ENCODE results near the gene AP1AR. TPM values are rescaled to one million over a fixed set of nuclear protein-coding genes. Genes with fewer than 3 reads are reported as not detected.

The AP1AR gene
- total RNA-seq, 4 donors from 2014 or later = 13.4 to 22.7 (median 15.6) TPM

GRCh38 chr4:112185740-112186670 lies 45.6 kb upstream of the AP1AR start:
- Histone ChIP-seq H3K4me3 (no peak overlapping the region), H3K27ac (no peak overlapping the region), H3K4me1 (no peaks in the 10 kb centered on the region), H3K36me3 (no peaks in the 10 kb centered on the region), H3K9me3 (no peaks in the 10 kb centered on the region), H3K27me3 (no peaks in the 10 kb centered on the region)
- TF ChIP-seq CTCF (IDR thresholded peaks at IDR 0.05) (no peak), EP300 (IDR thresholded peaks at IDR 0.05) (no peak), POLR2A (IDR thresholded peaks at IDR 0.05) (no peak), POLR2AphosphoS5 (IDR thresholded peaks at IDR 0.05) (no peak)
- 82% methylated on average over 8 of the region's 8 CpGs for WGBS
- no peak for DNase-seq (ENCODE audit: low spot score in 2 of 2)

- WGBS = 60% methylated on average over 2 of the region's 2 CpGs
- H3K4me1 ChIP-seq = no peaks in the 10 kb centered on the region
These were observed 41.8 kb upstream of the AP1AR start for GRCh38 chr4:112189754-112190153.

GRCh38 chr4:112190684-112191083 lies 40.9 kb upstream of the AP1AR start:
- WGBS = 90% methylated on average over 8 of the region's 8 CpGs
- H3K27ac ChIP-seq = no peak overlapping the region
- H3K4me3 ChIP-seq = no peak overlapping the region
- no peaks in the 10 kb centered on the region for H3K36me3 ChIP-seq
- H3K4me1 ChIP-seq = no peaks in the 10 kb centered on the region
- no peak for TF ChIP-seq CTCF (IDR thresholded peaks at IDR 0.05)
- TF ChIP-seq POLR2AphosphoS5 (IDR thresholded peaks at IDR 0.05) = no peak
- no peak for TF ChIP-seq EP300 (IDR thresholded peaks at IDR 0.05)
- no peak for TF ChIP-seq POLR2A (IDR thresholded peaks at IDR 0.05)
- DNase-seq (ENCODE audit: low spot score in 2 of 2) = no peak
- H3K27me3 ChIP-seq = no peaks in the 10 kb centered on the region
- H3K9me3 ChIP-seq = no peaks in the 10 kb centered on the region

More at GRCh38 chr4:112189754-112190153, 41.8 kb upstream of the AP1AR start:
- H3K4me3 ChIP-seq = no peak overlapping the region
- no peak for DNase-seq (ENCODE audit: low spot score in 2 of 2)
- no peaks in the 10 kb centered on the region for H3K9me3 ChIP-seq
- no peaks in the 10 kb centered on the region for H3K36me3 ChIP-seq
- no peak for TF ChIP-seq CTCF (IDR thresholded peaks at IDR 0.05)
- TF ChIP-seq EP300 (IDR thresholded peaks at IDR 0.05) = no peak
- TF ChIP-seq POLR2A (IDR thresholded peaks at IDR 0.05) = no peak
- TF ChIP-seq POLR2AphosphoS5 (IDR thresholded peaks at IDR 0.05) = no peak
- H3K27me3 ChIP-seq = no peaks in the 10 kb centered on the region
- H3K27ac ChIP-seq = no peak overlapping the region

DNA sequence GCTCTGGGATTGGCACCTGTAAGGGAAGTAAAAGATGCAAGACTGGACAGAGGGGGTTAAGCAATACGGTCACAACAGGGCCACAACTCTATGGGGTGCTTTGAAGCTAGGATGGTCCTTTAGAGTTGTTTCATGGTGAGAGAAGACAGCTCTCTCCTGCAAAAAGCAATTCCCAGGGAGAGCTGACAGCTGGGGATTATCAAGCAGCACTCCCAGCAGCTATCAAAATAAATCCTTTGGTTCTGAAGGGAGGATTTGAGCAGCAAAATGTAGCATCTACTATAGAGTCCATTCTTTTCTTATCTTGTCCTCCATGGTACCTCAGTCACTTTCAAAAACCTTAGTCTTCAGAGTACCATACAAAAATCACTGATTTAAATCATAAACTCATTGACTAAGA lies 35.1 kb upstream of the AP1AR start:
- Histone ChIP-seq H3K27me3 (no peaks in the 10 kb centered on the region), H3K4me1 (no peaks in the 10 kb centered on the region), H3K27ac (no peak overlapping the region), H3K36me3 (no peaks in the 10 kb centered on the region), H3K9me3 (no peaks in the 10 kb centered on the region), H3K4me3 (no peak overlapping the region)
- no peak for DNase-seq (ENCODE audit: low spot score in 2 of 2)
- TF ChIP-seq POLR2A (IDR thresholded peaks at IDR 0.05) (no peak), CTCF (IDR thresholded peaks at IDR 0.05) (no peak), EP300 (IDR thresholded peaks at IDR 0.05) (no peak), POLR2AphosphoS5 (IDR thresholded peaks at IDR 0.05) (no peak)
- 68% methylated on average over 1 of the region's 1 CpG for WGBS

GRCh38 chr4:112199041-112199440 lies 32.5 kb upstream of the AP1AR start:
- Histone ChIP-seq H3K27ac (no peak overlapping the region), H3K27me3 (no peaks in the 10 kb centered on the region), H3K4me1 (no peaks in the 10 kb centered on the region), H3K36me3 (no peaks in the 10 kb centered on the region), H3K9me3 (no peaks in the 10 kb centered on the region), H3K4me3 (no peak overlapping the region)
- TF ChIP-seq POLR2A (IDR thresholded peaks at IDR 0.05) = no peak
- no peak for TF ChIP-seq POLR2AphosphoS5 (IDR thresholded peaks at IDR 0.05)
- TF ChIP-seq EP300 (IDR thresholded peaks at IDR 0.05) = no peak
- no peak for TF ChIP-seq CTCF (IDR thresholded peaks at IDR 0.05)
- DNase-seq (ENCODE audit: low spot score in 2 of 2) = no peak
- WGBS = 41% methylated on average over 1 of the region's 1 CpG

Measured in suprapubic skin (tissue), 4 donors.